ENCODE results near the gene TMEM184C. TPM values are rescaled to one million over a fixed set of nuclear protein-coding genes. Genes with fewer than 3 reads are reported as not detected.

Gene TMEM184C
- total RNA-seq, 2 experiments from 2014 or later, result 15.8 to 17.6 TPM

GRCh38 chr4:147696866-147697265 lies 79.7 kb downstream of the TMEM184C start:
- ChIA-PET CTCF (ENCODE audit: unreplicated experiment) (no interaction called here), POLR2A (interaction anchor here (0.8 to 0.9 kb wide), 2 partner anchors 9 to 16 kb away, joined by 3 read pairs; no protein-coding TSS in a partner anchor)
- H3K36me3 ChIP-seq (ENCODE audit: insufficient read depth, low read length), result no peaks in the 10 kb centered on the region
- intact Hi-C loops (cut with micrococcal nuclease; ENCODE audit: unreplicated experiment), result no loop called here
- no peaks in the 10 kb centered on the region for H3K9me2 ChIP-seq (ENCODE audit: insufficient read depth, low read length)
- H3K79me2 ChIP-seq (ENCODE audit: insufficient read depth, low read depth, low read length), result no peaks in the 10 kb centered on the region
- DNase-seq (ENCODE audit: low spot score), result no peak
- no peak overlapping the region for H2AFZ ChIP-seq (ENCODE audit: low read length)
- H3K4me1 ChIP-seq (ENCODE audit: insufficient read depth, low read length, poor library complexity, severe bottlenecking), result no peaks in the 10 kb centered on the region
- H3K27ac ChIP-seq (ENCODE audit: low read depth, low read length, poor library complexity, severe bottlenecking), result no peak overlapping the region
- H3K4me3 ChIP-seq (ENCODE audit: low read depth, low read length, poor library complexity, severe bottlenecking), result no peak overlapping the region
- TF ChIP-seq CTCF (conservative IDR thresholded peaks at IDR 0.05; ENCODE audit: low read length) (no peak), EZH2phosphoT487 (IDR thresholded peaks at IDR 0.05; ENCODE audit: borderline replicate concordance, low read depth, low read length) (no peak)
- no TSS peak for BruUV-seq (replicated peaks)
- H4K20me1 ChIP-seq (ENCODE audit: insufficient read depth, low read length), result no peaks in the 10 kb centered on the region
- H3K4me2 ChIP-seq (ENCODE audit: low read length), result no peak overlapping the region
- no peaks in the 10 kb centered on the region for H3K9me3 ChIP-seq (ENCODE audit: low read length)

GRCh38 chr4:147704846-147705245 lies 87.6 kb downstream of the TMEM184C start:
- Histone ChIP-seq H3K9me2 (ENCODE audit: insufficient read depth, low read length) (no peaks in the 10 kb centered on the region), H3K4me2 (ENCODE audit: low read length) (no peak overlapping the region), H3K4me1 (ENCODE audit: insufficient read depth, low read length, poor library complexity, severe bottlenecking) (no peaks in the 10 kb centered on the region), H4K20me1 (ENCODE audit: insufficient read depth, low read length) (no peaks in the 10 kb centered on the region), H3K79me2 (ENCODE audit: insufficient read depth, low read depth, low read length) (no peaks in the 10 kb centered on the region), H3K36me3 (ENCODE audit: insufficient read depth, low read length) (no peaks in the 10 kb centered on the region), H3K4me3 (ENCODE audit: low read depth, low read length, poor library complexity, severe bottlenecking) (no peak overlapping the region), H2AFZ (ENCODE audit: low read length) (no peak overlapping the region), H3K9me3 (ENCODE audit: low read length) (no peaks in the 10 kb centered on the region), H3K27ac (ENCODE audit: low read depth, low read length, poor library complexity, severe bottlenecking) (no peak overlapping the region)
- CTCF ChIA-PET (ENCODE audit: unreplicated experiment), result no interaction called here
- POLR2A ChIA-PET, result no interaction called here
- TF ChIP-seq EZH2phosphoT487 (IDR thresholded peaks at IDR 0.05; ENCODE audit: borderline replicate concordance, low read depth, low read length) (no peak), CTCF (conservative IDR thresholded peaks at IDR 0.05; ENCODE audit: low read length) (no peak)
- no peak for DNase-seq (ENCODE audit: low spot score)
- intact Hi-C loops (cut with micrococcal nuclease; ENCODE audit: unreplicated experiment), result no loop called here
- BruUV-seq (replicated peaks), result no TSS peak

- DNase-seq (ENCODE audit: low spot score), result peak; percentile 48
- no peaks in the 10 kb centered on the region for H3K79me2 ChIP-seq (ENCODE audit: insufficient read depth, low read depth, low read length)
- ChIA-PET CTCF (ENCODE audit: unreplicated experiment) (interaction anchor here (2.7 kb wide), 1 partner anchor 159 kb away, joined by 7 read pairs; no protein-coding TSS in a partner anchor), POLR2A (no interaction called here)
- TF ChIP-seq CTCF (conservative IDR thresholded peaks at IDR 0.05; ENCODE audit: low read length) (peak; percentile 97), EZH2phosphoT487 (IDR thresholded peaks at IDR 0.05; ENCODE audit: borderline replicate concordance, low read depth, low read length) (no peak)
- BruUV-seq (replicated peaks), result no TSS peak
- no peak overlapping the region for H3K27ac ChIP-seq (ENCODE audit: low read depth, low read length, poor library complexity, severe bottlenecking)
- no peaks in the 10 kb centered on the region for H3K9me2 ChIP-seq (ENCODE audit: insufficient read depth, low read length)
- H4K20me1 ChIP-seq (ENCODE audit: insufficient read depth, low read length), result no peaks in the 10 kb centered on the region
- H3K36me3 ChIP-seq (ENCODE audit: insufficient read depth, low read length), result no peaks in the 10 kb centered on the region
- H3K4me3 ChIP-seq (ENCODE audit: low read depth, low read length, poor library complexity, severe bottlenecking), result no peak overlapping the region
- intact Hi-C loops (cut with micrococcal nuclease; ENCODE audit: unreplicated experiment), result loop anchor here (1.0 kb wide), 1 partner anchor 158 kb away; no protein-coding TSS in a partner anchor
- no peaks in the 10 kb centered on the region for H3K9me3 ChIP-seq (ENCODE audit: low read length)
- no peaks in the 10 kb centered on the region for H3K4me1 ChIP-seq (ENCODE audit: insufficient read depth, low read length, poor library complexity, severe bottlenecking)
- H2AFZ ChIP-seq (ENCODE audit: low read length), result no peak overlapping the region; the same call in 1 of the 2 replicates
- H3K4me2 ChIP-seq (ENCODE audit: low read length), result no peak overlapping the region
Measured at GRCh38 chr4:147707892-147708672, 90.9 kb downstream of the TMEM184C start.

Data from OCI-LY7 (cell line).